ENCODE measurements around the gene LRTM2. TPM values are rescaled to one million over a fixed set of nuclear protein-coding genes. Genes with fewer than 3 reads are reported as not detected.

LRTM2 gene
- total and polyA plus RNA-seq, 2 donors, result 0.05 to 0.11 TPM

DNA sequence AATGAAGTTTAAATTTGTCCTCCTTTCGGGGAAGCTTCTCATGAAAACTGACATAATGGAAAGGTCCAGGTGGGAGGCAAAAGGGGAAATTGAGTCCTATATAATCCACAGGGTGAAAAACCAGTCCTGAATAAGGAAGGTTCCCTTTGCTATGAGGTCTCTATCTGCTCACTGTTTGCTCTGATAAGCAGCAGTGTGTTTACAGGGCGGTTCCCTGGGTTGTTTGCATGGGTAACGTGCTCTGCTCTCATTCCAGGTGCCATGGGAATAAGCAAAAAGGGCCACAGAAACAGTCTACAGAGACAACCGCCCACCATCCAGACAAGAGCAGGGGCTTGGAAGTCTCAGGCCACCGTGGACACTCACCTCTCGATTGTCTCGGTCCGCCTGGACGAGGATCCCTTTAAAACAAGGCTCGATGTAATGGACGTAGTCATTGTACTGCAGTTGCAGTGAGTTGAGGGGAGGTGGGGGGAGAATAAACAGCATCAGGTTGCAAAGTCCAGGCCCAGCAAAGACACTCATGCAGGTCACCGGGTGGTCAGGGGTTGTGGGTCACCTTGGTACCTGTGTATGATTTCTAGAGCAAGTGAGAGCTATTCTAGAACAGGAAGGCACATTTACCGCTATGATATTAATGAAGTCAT lies 65.4 kb downstream of the LRTM2 start:
- Histone ChIP-seq H3K27me3 (ENCODE audit: control insufficient read depth in 2 of 2, insufficient read depth in 1 of 2, low read length in 1 of 2) (no peaks in the 10 kb centered on the region), H3K36me3 (ENCODE audit: control insufficient read depth in 2 of 2, insufficient read depth in 2 of 2, low read length in 1 of 2) (no peaks in the 10 kb centered on the region), H3K4me1 (ENCODE audit: control insufficient read depth in 2 of 2, insufficient read depth in 2 of 2, low read length in 2 of 2) (no peaks in the 10 kb centered on the region), H3K27ac (ENCODE audit: low read depth in 1 of 2, low read length in 1 of 2) (no peak overlapping the region), H3K4me3 (ENCODE audit: low read length in 2 of 2) (no peak overlapping the region), H3K9me3 (ENCODE audit: control insufficient read depth in 2 of 2, insufficient read depth in 1 of 2, low read length in 1 of 2) (peaks cover 0 to 4% of the 10 kb centered on the region in 2 donors)
- WGBS, result 90% methylated on average over 13 of the region's 13 CpGs
- DNase-seq (ENCODE audit: low read depth in 6 of 9, low spot score in 9 of 9), result no peak

Other genes with a start within 250 kb of the LRTM2 start
- 14.9 TPM for gene FBXL14, start 226.0 kb upstream of the LRTM2 start, total RNA-seq
- gene FBXL14, start 226.0 kb upstream of the LRTM2 start, polyA plus RNA-seq, result 7.6 TPM
- gene WNT5B, start 191.3 kb upstream of the LRTM2 start, total RNA-seq, result 4.8 TPM
- gene WNT5B, start 191.3 kb upstream of the LRTM2 start, polyA plus RNA-seq, result 4.1 TPM
- 17.6 TPM for gene ADIPOR2, start 129.5 kb upstream of the LRTM2 start, total RNA-seq
- gene ADIPOR2, start 129.5 kb upstream of the LRTM2 start, polyA plus RNA-seq, result 25.6 TPM
- 5.1 TPM for gene CACNA2D4, start 98.1 kb downstream of the LRTM2 start, total RNA-seq
- 4.9 TPM for gene CACNA2D4, start 98.1 kb downstream of the LRTM2 start, polyA plus RNA-seq
- gene DCP1B, start 183.9 kb downstream of the LRTM2 start, total RNA-seq, result 10.1 TPM
- gene DCP1B, start 183.9 kb downstream of the LRTM2 start, polyA plus RNA-seq, result 9.4 TPM
- 0.71 TPM for gene CACNA1C, start 232.4 kb downstream of the LRTM2 start, total RNA-seq
- 0.71 TPM for gene CACNA1C, start 232.4 kb downstream of the LRTM2 start, polyA plus RNA-seq